NK-92 (cell line): ENCODE data around the gene RBM43.

Experiments used
- DNase-seq: peaks from one replicate; lab custom pipeline; 2025; ENCODE audit not compliant: unreplicated experiment; lab: John Stamatoyannopoulos, UW

Gene RBM43

DNA sequence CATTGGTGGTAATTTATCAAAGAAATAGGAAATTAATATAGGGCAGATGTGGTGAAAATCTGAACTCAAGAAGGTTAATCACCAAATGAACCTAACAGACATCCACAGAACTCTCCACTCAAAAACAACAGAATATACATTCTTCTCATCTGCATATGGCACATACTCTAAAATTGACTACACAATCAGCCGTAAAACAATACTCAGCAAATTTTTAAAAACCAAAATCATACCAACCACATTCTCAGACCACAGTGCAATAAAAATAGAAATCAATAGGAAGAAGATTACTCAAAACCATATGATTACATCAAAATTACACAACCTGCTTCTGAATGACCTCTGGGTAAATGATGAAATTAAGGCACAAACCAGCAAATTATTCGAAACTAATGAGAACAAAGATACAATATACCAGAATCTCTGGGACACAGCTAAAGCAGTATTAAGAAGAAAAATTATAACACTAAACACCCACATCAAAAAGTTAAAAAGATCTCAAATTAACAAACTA, 31.0 kb downstream of the RBM43 start:
- no peak for DNase-seq

DNA sequence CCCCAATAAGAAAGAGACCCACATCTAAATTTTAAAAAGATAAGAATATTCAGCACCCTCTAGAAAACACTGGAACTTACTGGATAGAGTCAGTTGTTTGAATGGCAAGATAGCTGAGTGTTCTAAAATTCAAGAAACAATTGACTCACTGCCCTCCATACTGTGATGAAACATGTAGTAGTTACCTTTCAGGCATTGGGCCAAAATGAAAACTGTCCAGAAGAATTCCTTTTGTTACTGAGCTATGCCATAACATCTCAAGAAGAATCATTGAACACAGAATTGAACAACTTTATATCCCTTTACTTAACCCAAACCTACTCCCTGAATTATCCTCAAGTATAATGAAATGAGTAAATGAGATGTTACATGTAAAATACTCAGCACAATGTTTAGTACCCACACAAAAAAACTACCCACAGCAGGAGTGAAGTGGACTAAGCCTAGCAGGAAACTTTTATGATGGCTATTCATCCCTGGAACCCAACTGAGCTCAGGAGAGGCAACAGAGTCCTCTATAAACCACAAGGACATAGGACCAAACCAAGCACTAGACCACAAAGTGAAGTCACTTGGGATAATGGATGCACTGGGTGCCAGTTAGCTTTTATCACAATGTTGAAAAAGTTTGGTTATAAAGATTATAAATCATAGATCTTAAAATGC, 32.7 kb downstream of the RBM43 start:
- DNase-seq = no peak

GRCh38 chr2:151217343-151217742, 44.3 kb downstream of the RBM43 start:
- DNase-seq = no peak

DNA sequence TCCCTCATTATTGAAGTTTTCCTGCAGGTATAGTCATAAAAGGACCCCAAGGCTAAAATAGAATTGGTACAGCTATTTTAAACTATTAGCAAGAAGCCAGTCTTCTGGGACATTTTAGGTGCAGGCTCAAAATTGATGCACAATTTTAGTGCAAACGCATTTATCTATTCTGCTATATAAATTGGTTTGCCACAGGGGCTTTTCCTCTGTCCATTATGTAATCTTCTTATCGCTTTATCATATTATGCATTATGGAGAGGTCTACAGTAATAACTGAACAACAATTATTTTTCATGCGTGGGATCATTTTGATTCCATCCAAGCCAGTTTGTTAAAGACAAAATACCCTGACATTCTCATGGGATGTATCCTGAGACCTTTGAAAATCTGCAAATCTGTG, 54.6 kb downstream of the RBM43 start:
- DNase-seq = no peak

- DNase-seq = no peak
Observed at GRCh38 chr2:151206446-151206968, 55.2 kb downstream of the RBM43 start.

DNA sequence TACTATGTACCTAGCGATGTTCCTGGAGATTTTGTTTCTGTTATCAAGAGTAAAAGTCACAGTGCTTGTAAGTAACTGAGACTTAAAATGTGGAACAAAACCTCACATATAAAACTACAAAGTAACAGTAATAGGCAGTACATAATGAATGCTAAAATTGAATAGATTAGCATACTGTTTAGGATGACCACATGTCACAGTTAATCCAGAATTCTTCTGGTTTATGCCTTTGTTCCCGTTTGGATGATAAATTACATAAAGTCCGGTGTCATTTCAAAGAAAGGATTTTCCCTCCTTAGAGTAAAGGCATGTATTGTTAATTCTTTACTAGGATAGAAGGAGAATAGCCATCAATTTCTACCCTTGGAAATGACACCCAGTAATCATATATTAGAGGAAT, 56.1 kb downstream of the RBM43 start:
- no peak for DNase-seq

DNA sequence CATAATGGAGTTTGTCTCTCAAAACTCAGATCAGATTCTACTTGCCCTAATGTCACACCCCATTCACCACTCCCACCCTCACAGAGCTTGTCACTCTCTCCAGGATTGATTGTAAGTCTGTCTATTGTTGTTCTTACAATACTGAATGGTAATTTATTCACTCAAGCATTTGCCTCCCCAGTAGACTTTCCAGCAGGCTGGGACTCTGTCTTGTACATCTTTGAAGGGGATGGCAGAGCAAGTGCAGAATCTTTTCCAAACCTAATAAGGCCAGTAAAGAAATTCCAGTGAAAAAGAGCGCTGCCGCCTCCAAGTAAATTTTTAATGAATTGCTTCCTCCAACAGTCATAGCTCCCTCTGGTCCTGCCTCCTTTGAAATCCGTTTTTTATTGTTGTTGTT, 56.9 kb downstream of the RBM43 start:
- no peak for DNase-seq

DNA sequence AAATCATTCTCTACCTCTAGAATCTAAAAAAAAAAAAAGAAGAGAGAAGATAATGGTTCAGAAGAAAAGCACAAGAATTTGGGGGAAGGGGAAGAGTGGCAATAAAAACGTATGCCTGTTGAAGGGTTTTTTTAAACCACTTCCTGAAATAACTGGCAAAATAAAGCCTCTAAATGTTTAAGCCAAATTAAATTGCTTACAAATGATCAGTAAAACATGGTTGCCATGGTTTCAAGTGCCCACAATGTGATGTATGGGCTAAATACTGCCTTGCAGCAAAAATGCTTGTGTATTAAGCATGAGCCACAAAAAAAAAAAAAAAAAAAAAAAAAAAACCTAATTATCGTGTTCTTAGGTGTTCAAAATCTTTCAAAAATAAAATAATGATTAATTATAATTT, 60.8 kb downstream of the RBM43 start:
- DNase-seq = no peak

DNA sequence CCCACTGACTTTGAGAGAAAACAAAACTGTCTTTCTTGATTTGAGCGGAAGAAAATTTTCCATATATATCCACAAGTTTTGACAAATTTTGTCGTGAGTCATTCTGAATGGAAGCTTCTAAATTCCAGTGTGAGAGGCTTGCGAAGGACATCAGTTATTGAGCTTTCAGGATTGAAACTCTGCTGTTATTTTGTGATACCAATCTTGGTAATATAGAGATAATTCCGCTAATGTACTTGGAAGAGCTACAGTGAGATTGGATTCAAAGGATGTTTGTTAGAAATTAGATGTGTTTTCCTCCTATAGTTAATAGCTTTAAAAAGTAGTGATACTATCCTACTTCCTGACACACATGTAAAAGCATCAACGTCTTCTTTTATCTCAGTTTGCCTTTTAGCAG, 61.4 kb downstream of the RBM43 start:
- no peak for DNase-seq

DNA sequence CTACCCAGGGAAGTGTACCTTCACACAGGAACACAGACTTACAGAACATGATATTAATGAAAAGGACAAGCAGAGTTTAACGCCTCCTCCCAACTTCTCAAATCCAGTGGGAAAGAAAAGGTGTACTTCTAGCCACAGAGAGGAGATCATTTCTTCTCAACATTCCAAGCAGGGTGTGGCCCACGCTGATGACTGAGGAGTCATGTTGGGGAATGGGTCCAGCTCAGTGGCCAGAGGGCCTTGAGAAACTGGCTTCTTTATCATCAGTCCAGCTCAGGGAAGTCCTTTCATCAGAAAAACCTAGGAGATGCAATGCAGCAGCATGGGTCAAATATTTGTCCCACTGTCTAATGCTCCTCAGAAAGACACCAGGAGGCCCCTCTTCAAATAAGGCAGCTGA, 63.0 kb downstream of the RBM43 start:
- DNase-seq = no peak
